NCI-H526 treated with DMSO at 0.1 percent for 48 hours (cell line): ENCODE measurements around the gene SUPT3H.
A peak's percentile ranks its signal among the peaks of the same experiment; 100 is the strongest.

Experiments used
- DNase-seq: peaks from one replicate; lab custom pipeline; 2025; lab: John Stamatoyannopoulos, UW

SUPT3H gene

DNA sequence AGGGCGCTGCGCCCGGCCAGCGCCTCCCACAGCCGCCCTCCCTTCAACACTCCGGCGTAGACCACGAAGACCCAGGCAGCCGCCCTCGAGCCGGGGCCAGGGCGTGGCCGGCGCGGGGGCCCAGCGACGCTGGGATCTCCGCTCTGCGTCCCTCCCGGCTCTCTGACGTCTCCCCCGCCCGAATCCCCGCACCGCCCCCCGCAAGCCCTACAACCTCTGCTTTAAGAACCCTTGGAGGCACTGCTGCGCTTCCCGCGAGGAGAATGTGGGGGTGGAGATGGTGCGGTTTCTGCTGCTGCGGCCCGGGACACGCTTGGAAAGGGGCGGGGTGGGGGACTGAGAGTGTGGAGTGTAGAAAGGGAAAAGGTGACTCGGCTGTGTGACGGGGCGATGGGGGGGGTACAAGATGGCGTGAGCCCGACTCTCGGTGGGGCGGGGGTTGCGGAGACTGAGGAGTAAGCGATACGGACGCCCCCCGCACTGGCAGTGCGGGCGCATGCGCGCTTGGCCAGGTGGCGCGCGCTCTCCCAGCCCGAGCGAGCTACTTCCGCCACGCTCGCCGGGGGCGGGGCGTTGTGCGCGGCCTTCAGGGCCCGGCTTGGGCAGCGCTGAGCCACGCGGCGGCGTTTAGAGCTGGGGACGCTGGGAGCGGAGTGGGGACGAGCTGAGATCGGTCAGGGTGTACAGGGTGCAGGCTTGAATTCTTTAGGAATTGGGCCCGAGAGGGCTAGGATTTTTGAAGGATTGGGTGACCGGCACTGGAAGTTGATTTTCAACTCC is at the start of gene SUPT3H:
Gene SUPT3H, minus strand, starts transcription at position 381 of the 780 bp plus-strand sequence.
- peak; percentile 88 for DNase-seq

DNA sequence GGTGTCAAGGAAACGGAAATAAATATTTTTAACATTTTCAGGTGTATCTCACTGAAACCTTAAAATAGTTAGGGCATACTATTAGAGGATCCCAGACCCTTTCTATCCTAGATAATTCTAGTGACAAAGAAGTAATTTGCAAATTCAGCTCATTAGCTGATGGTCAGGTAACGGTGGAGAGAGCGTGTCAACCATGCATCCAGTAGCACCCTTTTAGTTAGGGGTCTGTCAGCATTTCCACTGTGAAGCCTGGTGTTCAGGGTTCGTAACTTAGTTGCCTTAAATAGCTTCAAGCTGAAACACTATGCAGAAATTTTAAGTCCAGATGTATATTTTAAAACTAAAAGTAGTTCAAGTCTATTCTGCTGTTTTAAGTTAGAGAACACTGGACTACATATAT is 48.5 kb upstream of the SUPT3H start:
- peak; percentile 28 for DNase-seq

DNA sequence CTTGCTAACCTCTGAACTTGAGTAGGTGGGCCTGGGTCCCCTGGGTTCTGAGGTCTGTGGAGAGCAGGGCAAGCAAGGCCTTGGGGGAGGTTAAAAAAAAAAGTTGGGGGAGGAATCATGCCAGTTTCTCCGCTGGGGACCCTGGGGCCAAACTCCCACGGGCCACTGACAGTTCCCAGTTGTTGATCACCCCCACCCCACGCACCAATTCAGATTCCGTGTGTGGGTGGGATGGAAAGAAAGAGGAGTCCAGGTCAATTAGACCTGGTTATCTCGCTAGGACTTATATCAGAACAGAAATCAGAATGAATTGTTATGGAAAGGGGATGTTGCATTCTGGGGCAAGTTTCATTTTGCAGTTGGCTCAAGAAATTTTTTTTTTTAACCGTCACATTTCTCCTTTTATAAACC is 46.7 kb upstream of the SUPT3H start:
- DNase-seq: no peak

DNA sequence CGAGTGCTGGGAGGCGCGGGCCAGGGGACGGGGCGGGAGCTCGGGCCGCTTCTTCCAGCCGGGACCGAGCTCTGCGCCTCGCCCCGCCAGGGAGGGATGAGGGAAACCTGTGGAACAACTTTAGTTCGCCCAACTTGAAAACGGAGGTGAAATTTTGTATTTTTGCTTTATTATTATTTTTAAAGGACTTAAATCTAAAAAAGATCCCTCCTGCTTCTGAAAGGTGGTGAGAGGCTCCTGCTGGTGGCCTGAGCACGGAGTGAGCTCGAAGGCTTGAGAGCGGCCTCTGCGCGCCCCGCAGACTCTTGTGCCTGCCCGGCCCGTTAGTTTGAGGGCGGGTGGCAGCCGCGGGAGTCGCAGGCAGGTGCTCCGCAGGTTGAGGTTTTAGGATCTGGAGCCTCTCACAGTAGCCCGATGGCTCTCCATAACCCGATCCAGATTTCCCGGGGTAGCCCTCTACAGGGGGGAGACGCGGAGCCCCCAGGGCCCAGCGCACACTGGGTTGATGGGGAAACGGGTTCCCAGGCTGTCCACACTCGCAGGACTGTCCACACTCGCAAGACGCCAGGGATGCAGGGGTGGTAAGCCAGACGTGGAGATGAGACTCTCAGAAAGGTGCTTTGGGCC is 46.2 kb upstream of the SUPT3H start:
- DNase-seq: peak; percentile 54

DNA sequence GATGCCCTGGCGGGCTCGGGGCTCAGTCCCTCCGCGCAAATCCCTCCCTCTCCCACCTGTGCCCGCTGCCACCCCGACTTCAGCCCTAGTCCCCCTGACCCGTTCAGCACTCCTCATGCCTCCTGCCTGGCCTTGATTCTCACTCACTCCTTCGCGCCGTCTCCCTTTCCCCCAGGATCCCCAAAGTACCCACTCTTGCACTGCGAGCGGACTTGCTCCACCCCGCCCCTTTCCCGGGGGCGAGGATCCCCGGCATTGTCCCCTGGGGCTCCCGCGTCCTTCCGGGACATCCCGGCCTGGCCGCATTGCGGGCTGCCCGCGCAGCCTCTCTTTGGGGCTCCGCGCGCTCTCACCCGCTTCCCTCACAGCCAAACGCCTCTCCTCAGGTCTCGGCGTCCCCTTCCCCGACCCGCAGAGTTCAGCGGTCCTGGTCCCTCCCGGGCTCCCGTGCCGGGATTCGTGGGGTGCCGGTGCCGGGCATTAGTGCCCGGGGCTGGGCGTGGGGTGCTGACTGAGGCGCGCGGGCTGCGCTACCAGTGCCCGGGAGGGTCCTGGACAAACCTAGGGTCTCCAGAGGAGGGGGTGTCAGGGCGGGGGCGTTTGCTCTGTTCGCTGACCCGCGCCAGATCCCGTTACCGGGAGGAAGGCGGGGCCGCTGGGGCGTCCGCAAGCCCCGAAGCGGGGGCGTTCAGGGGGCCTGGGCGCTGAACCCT is 45.5 kb upstream of the SUPT3H start:
- DNase-seq: peak; percentile 60

DNA sequence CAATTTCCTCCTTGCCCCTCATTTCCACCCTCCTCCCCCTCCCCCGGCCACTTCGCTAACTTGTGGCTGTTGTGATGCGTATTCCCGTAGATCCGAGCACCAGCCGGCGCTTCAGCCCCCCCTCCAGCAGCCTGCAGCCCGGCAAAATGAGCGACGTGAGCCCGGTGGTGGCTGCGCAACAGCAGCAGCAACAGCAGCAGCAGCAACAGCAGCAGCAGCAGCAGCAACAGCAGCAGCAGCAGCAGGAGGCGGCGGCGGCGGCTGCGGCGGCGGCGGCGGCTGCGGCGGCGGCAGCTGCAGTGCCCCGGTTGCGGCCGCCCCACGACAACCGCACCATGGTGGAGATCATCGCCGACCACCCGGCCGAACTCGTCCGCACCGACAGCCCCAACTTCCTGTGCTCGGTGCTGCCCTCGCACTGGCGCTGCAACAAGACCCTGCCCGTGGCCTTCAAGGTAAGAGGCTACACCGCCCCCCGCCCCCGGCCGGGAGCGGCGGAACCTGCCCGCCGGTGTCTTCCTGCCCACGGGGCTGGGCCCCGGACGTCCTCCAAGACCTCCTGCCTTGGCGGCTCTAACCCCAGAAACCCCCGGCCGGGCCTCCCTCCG is 44.9 kb upstream of the SUPT3H start:
- peak; percentile 61 for DNase-seq

DNA sequence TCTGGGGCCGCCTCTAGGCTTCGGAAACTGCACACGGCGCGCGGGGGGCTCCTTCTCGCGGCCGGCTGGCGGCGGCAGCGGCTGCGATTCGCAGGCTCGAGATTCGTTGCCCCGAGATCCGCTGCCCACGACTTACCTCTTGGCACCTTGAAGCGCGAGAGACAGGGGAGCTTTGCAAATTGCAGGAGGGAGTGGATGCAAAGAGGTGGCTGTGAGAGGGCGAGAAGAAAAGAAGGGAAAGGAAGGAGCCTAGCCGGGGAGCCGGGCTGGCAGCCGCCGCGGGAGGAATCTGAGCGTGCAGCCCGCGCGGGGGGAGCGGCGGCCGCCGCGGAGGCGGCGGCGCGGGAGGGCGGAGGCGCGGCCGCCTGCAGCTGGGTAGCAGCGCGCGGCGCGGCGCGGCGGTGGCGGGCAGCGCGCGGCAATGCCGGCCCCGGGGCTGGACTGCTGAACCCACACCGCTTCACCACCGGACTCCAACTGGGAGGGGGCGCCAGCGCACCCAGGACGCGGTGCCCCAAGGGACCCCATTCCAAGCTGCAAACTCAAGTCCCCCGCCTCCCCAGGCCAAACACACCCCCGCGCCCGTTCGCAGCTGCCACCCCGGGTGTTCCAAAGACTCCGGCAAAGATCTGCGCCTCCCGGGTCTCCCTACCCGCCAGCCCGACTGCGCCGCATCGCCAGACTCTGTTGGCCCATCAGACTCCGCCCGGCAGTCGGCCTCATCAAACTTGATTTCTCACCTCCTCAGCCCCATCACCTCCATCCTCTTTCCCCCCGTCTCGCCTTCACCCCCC is 44.2 kb upstream of the SUPT3H start:
- DNase-seq: peak; percentile 87

DNA sequence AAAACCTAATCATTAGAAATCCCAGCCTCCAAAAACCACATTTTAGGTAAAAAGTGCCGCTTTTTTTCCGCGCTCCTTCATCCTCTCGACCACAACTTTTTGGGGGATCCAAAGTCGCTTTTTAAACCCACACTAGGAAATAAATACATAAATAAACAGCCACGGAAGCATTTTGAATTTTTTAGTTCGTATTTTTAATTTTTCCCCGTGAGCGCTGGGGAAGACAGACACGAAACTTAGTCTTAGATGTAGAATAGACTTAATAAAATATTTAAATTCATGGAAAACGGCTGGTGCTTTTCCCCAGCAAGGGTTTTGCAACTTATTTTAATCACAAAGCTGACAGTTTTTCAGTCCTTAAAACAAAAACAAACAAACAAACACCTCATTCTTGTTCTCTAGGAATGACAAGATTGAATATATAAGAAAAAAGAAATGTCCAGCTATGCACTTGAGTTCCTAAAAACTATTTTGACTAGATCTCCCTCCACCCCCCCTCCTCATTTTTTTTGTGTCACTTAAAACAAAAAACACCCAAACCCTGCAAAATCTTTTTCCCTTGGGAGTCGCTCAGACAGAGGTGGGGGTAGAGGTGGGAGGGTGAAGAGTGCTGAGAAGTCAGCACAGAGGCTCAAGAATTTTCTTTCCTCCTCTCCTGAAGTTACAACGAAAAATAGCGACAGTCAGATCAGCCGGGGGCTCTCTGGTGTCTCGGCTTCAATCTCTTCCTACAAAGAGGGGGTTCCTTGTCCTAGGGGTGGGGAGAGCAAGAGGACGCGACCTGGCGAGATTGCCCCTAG is 43.4 kb upstream of the SUPT3H start:
- peak; percentile 44 for DNase-seq

DNA sequence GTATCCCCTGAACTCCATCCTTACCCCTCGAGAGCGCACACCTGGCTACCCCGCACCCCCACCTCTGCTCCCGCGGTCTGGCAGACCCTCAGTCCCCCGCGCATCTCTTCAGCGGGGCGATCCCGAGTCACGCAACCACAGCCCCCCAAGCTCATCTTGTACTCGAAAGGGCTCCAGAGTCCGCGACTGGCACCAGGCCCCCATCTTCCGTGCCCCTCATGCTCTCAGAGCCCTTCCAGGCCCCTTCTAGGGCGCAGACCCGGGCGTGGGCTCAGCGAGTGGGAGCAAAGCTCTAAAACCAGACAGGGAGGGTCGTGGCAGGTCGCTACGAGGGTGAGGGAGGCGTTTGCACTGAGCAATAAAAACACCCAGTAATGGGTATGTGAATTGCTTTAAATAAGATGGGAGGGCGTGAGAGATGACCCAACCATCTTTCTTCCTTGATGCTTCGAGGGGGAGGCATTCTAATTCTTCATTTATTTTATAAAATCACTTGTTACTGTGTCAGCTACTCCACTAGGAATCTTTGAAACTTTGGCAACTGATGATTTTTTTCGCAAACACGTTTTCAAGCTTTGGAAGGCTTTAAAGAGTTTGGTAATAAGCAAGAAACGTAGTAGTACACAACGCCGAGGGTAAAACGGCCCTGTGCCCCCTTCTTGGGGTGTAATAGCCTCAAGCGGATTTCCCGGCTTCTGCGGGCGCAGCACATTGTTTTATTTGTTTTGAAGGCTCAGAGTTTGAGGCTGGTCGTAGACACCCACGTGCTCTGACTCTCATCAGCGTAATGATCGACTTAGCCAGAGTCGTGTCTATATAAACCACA is 42.6 kb upstream of the SUPT3H start:
- DNase-seq: peak; percentile 82

DNA sequence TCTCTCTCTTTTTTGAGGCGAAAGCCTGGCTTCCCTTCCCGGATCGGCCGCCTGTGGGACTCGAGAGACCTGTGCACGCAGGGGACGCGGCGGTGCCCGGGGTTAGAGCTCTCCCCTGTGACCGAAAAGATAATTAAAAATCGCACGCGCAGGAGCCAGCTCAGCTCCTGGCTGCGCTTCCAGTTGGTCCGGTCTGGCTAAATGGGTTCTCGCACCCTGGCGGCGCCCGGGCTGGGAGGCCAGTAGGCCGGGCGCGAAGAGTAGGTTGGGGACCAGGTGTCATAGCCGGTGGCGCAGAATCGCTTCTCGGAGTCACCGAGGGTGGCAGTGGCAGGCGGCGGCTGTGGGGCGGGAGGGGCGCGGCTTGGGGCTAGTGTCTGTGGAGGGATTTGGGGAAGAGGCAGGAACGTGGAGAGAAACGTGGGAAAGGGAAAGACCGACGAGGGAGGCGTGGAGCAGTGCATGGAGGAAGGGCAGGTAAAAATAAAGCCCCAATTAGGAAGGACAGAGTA is 41.9 kb upstream of the SUPT3H start:
- DNase-seq: peak; percentile 95

DNA sequence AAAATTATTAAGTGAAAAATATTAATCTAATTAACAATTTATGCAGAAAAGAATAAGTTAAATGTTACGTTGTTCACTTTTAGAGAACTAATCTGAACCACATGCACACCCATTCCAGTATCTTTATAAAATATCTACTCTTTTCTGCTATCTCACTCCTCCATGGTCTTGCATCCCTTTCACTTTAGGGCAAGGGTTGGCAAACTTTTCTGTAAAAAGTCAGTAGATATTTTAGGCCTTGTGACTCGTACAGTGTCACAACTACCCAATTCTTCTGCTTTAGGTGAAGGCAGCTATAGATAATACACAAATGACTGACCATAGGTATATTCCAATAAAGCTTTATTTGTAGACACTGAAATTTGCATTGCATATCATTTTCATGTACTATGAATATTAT is 39.7 kb upstream of the SUPT3H start:
- DNase-seq: no peak

DNA sequence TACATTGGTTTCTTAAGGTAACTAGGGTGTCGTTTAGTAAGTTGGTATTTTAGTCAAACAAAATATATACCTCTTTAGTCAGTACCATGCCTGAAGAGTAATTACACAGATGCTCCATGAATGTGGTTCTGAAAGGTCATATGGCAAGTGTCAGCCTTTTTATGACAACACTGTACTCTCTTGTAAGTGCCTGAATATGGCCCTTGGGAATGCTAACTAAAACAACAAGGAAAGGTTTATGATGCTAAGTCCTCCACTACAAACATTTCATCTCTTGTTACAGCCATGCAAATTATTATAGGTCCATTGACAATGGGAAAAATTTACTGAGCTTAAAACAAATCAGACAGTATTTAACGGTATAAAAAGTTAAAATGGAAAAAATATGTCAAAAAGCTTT is 39.0 kb upstream of the SUPT3H start:
- DNase-seq: peak; percentile 92

DNA sequence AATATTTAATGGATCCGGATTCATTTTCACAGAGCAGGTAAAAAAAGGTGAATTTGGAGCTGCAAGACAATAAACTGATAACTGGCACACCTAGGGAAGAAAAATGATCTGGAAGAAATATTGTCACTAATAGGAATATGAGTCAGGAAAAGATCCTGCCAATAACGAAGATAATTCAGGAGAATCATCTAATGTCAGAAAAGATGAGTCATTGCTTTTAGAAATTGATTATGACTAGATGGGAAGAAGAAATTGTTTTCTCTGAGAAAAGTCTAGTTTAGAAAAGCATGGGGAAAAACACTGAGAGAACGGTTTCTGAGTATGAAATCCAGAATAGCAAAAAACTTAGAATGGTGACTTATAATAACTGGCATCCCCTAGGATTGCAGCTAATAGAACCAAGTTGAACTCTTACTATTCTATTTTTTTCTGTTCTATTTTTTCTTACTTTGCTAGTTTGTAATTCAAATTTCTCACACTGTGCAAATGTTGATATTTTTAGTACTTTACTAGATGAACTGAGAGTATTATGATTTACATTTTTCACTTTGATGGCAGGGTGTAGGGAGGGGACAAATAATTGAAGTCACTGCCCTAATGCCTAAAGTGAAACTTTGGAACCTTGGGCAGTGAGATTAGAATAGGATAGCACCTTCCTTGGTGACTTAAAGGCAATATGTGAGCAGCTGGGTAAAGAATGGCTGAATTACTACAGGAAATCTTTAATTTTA is 38.2 kb upstream of the SUPT3H start:
- DNase-seq: no peak

DNA sequence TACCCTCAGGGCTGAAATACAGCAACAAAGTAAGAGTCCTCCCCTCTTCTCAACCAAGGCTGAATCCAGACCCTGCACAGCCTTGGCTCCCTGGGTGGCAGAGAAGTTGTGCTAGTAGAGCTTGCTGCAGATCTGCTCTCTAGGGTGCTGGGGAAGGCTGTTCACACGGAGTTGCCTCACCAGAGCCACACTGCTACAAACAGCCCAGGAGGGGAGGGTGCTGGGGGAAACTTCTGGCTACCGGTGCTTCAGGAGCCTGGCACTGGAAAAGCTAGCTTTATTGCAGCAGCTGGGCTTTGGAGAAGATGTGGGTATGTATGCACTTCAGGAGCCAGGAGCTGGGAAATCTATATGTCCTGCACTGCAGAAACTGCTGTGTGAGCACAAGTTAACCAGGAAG is 37.6 kb upstream of the SUPT3H start:
- peak; percentile 23 for DNase-seq

DNA sequence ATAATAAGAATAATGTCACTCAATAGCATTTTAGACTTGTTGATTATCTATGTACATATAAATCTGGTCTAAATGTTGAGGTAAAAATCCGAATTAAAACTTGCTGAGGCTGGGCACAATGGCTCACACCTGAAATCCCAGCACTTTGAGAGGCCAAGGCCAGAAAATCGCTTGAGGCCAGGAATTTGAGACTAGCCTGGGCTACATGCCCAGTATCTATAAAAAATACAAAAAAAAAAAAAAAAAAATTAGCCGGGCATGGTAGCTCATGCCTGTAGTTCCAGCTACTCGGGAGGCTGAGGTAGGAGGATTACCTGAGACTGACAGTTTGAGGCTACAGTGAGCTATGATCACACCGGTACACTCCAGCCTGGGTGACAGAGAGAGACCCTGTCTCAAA is 34.2 kb upstream of the SUPT3H start:
- DNase-seq: no peak

DNA sequence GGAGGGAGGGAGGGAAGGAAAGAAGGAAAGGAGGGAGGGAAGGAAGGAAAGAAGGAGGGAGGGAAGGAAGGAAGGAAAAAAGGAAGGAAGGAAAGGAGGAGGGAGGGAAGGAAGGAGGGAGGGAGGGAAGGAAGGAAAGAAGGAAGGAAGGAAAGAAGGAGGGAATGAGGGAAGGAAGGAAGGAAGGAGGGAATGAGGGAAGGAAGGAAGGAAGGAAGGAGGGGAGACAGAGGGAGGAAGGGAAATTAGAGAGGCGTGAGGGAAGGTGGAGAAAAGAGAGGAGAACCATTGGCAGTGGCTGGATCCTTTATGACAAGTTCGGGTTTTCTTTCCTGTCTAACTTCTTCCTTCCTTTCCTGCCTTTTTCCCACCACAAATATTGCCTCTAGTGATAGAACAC is 22.3 kb upstream of the SUPT3H start:
- DNase-seq: no peak

DNA sequence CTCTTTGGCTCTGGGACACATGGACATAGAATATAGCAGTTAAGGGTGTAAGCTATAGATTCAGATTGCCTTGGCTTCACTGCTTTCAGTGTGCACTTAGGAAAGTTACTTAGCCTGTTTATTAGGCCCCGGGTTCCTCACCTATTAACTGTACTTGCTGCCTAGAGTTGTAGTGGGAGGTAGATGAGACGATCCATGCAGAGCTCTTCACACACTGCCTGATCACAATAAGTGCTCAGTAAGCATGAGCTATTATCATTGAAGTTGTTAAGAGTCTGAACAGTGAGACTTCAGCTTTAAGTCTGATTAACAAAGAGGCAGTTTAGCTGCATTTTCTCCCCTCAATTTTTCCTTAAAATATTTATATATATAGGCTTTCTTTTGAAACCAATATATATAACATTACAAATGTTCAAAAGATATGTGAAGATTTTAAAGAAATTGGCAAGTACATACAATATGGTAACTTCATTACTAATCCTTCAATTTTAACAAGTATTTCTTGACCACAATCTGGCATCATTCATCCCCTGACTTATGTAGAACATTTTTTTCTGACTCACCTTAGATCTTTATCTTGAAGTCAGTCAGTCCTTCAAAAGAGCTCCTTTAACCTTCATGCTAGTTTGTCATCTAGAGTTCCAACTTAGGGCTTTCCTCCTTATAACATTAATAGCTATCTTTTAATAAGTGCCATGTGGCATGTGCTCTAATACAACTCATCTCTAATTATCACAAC is 20.5 kb upstream of the SUPT3H start:
- DNase-seq: no peak

DNA sequence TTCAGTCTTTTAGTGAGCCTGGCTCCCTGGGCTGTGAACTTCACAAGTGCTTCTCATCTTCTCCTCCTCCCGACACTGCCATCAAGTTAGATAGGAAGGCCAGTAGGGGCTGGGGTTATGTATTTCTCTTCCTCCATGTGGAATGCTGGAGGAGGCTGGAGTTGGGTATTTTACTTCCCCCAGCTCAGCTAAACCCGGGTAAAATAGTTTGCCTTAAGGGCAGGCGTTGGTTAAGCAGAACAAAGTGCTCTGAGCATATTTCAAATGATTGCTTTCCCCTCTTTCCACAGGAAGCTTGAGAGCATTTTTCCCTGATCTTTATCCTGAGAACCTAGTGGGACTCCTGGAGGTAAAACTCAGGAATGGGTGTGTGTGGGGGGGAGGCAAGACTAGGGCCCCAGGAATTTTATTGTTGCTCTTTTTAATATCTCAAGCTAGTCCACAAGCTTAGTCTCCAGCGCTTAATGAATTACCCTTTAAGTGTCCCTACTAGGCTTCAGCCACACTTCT is 16.9 kb upstream of the SUPT3H start:
- no peak for DNase-seq
